Stomach (tissue), 4 donors: ENCODE results near the gene DIAPH3.

Source experiments
- EP300 ChIP-seq: sonication (generic); formaldehyde crosslinking; IDR thresholded peaks from one replicate; pipeline ENCODE4 v1.6.1; 2017; ENCODE audit warnings: antibody characterized with exemption
- POLR2A ChIP-seq, 4 donors: fragments of 450-650 bp; IDR thresholded peaks; one replicate each; pipeline ENCODE4 v1.6.1; 2016; ENCODE audit warnings: antibody characterized with exemption in 4 of 4, control low read depth in 2 of 4, mild to moderate bottlenecking in 1 of 4, moderate library complexity in 1 of 4
- POLR2AphosphoS5 ChIP-seq, 3 donors: sonication (generic); formaldehyde crosslinking; IDR thresholded peaks; one replicate each; pipeline ENCODE4 v1.6.1; 2016; ENCODE audit warnings: antibody characterized with exemption in 3 of 3
- TF ChIP-seq, protein P1 (sequence below), 7 experiments: fragments of 450-650 bp in 4 of 7; fragments of 200-600 bp in 3 of 7; sonication (generic) in 3 of 7; IDR thresholded peaks; one replicate each; pipeline ENCODE4 v1.5.1; 2016 to 2019; ENCODE audit warnings: antibody characterized with exemption in 7 of 7, control low read depth in 2 of 7, mild to moderate bottlenecking in 1 of 7

DNA sequence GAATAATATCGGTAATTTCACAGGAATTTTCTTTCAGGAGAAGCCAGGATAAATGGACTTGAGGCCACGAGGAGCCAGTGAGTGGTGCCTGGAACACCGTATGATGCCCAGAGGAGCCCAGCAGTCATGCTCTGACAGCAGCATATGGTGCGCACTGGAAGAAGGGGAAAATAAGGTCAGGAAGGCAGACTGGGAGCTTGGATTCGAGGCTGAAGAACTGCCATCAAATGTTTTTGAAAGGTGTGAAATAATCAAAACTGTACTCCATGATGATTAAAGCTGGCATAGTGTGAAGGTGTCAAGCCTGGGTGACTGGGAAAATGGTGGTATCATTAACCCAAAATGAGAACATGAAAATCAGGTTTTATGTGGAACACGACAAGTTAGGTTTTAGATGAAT, 374.2 kb downstream of the DIAPH3 start:
- TF ChIP-seq POLR2A (IDR thresholded peaks at IDR 0.05) (no peak), EP300 (no peak), POLR2AphosphoS5 (IDR thresholded peaks at IDR 0.05) (no peak)
- TF ChIP-seq, protein P1, sequence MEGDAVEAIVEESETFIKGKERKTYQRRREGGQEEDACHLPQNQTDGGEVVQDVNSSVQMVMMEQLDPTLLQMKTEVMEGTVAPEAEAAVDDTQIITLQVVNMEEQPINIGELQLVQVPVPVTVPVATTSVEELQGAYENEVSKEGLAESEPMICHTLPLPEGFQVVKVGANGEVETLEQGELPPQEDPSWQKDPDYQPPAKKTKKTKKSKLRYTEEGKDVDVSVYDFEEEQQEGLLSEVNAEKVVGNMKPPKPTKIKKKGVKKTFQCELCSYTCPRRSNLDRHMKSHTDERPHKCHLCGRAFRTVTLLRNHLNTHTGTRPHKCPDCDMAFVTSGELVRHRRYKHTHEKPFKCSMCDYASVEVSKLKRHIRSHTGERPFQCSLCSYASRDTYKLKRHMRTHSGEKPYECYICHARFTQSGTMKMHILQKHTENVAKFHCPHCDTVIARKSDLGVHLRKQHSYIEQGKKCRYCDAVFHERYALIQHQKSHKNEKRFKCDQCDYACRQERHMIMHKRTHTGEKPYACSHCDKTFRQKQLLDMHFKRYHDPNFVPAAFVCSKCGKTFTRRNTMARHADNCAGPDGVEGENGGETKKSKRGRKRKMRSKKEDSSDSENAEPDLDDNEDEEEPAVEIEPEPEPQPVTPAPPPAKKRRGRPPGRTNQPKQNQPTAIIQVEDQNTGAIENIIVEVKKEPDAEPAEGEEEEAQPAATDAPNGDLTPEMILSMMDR (IDR thresholded peaks at IDR 0.05): no peak
